GM18505 (cell line): ENCODE results near the gene NELL2.
A peak's percentile ranks its signal among the peaks of the same experiment; 100 is the strongest.
"Not testable (repeated sequence)": the region's sequence is repeated elsewhere in the genome, so short reads cannot be mapped to it uniquely, and the experiment has no call there.

ENCODE experiments used
- ATAC-seq: cut with Tn5 transposase; IDR thresholded peaks from one replicate; pipeline ENCODE4 v1.9.1; 2021; ENCODE audit not compliant: unreplicated experiment
- POLR2A ChIP-seq: IDR thresholded peaks from 4 replicates; pipeline ENCODE4 v1.6.1; 2011; ENCODE audit warnings: borderline replicate concordance; ENCODE audit not compliant: insufficient read depth, insufficient read length; ENCODE audit errors: extremely low read depth

The NELL2 gene

GRCh38 chr12:44875954-44876543, at the start of gene NELL2:
Gene NELL2, minus strand, starts transcription at chr12:44876315. Its CDS starts 446 bp downstream, at chr12:44875869.
- peak; percentile 64 for ATAC-seq

GRCh38 chr12:44921736-44922135, 45.6 kb upstream of the NELL2 start:
- no peak for ATAC-seq
- no peak for TF ChIP-seq POLR2A

More at GRCh38 chr12:44875954-44876543, at the start of gene NELL2:
- TF ChIP-seq POLR2A: no peak

- TF ChIP-seq POLR2A: no peak
- ATAC-seq: no peak
Measured at GRCh38 chr12:44917141-44917540, 41.0 kb upstream of the NELL2 start.

GRCh38 chr12:44915958-44916357, 39.8 kb upstream of the NELL2 start:
- no peak for ATAC-seq
- TF ChIP-seq POLR2A: no peak

GRCh38 chr12:44904321-44904720, 28.2 kb upstream of the NELL2 start:
- TF ChIP-seq POLR2A: no peak
- ATAC-seq: no peak

- not testable (repeated sequence) for ATAC-seq
Measured at GRCh38 chr12:44898108-44898507, 22.0 kb upstream of the NELL2 start.

GRCh38 chr12:44889926-44890325, 13.8 kb upstream of the NELL2 start:
- ATAC-seq: no peak
- TF ChIP-seq POLR2A: no peak

GRCh38 chr12:44889162-44889561, 13.0 kb upstream of the NELL2 start:
- TF ChIP-seq POLR2A: no peak
- no peak for ATAC-seq

GRCh38 chr12:44885902-44886301, 9.8 kb upstream of the NELL2 start:
- no peak for ATAC-seq
- no peak for TF ChIP-seq POLR2A

- no peak for TF ChIP-seq POLR2A
- ATAC-seq: no peak
Measured at GRCh38 chr12:44881197-44881596, 5.1 kb upstream of the NELL2 start.

GRCh38 chr12:44876544-44877410, 662 bp upstream of the NELL2 start:
- ATAC-seq: peak; percentile 54
- no peak for TF ChIP-seq POLR2A

GRCh38 chr12:44875417-44875953, 630 bp downstream of the NELL2 start:
- ATAC-seq: no peak
- TF ChIP-seq POLR2A: no peak

- ATAC-seq: no peak
- no peak for TF ChIP-seq POLR2A
Measured at GRCh38 chr12:44874981-44875416, 1.1 kb downstream of the NELL2 start.

GRCh38 chr12:44873898-44874297, 2.2 kb downstream of the NELL2 start:
- ATAC-seq: no peak
- no peak for TF ChIP-seq POLR2A
